AG20443 (cell line): ENCODE measurements around the gene TNPO3.

ENCODE experiments used
- DNase-seq: peaks from one replicate; pipeline ENCODE4 v3.0.0; 2012; ENCODE audit warnings: low spot score, mixed read lengths

Gene TNPO3

DNA sequence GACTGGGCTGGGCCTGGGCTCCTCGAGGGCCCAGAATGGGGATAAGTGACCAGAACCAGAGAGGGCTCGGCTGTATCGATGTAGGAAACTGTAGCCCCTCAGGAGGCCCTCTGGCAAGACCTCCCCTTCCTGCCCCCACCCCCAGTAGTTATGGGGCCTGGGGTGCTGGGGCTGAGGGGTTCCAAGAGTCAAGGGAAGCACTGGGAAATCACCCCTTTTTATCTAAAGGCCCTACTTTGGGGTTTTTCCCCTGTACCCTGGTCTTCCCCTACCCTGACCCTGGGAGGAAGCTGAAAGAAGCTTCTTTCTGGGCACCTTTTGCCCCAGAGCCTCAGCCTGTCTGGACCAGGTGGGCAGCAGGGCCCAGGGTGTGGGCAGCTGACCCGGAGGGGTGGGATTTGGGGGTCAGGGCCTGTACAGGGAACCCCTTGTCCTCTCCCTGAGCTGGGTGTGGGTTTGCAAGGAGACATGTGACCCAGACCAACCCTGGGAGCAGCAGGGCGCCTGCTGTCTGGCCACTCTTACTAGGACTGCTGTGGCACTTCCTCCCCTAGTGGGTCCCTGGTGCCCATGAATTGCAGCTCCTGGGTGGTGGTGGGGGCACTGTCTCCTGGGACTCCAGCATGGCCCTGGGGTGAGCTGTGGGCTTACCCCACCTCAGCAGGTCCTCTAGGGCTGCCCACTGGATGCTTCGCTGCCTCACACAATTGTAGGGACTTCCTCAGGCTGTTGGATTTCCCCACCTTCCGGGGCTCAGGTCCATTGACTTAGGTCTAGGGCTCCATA lies 115.6 kb downstream of the TNPO3 start:
- DNase-seq, result no peak

DNA sequence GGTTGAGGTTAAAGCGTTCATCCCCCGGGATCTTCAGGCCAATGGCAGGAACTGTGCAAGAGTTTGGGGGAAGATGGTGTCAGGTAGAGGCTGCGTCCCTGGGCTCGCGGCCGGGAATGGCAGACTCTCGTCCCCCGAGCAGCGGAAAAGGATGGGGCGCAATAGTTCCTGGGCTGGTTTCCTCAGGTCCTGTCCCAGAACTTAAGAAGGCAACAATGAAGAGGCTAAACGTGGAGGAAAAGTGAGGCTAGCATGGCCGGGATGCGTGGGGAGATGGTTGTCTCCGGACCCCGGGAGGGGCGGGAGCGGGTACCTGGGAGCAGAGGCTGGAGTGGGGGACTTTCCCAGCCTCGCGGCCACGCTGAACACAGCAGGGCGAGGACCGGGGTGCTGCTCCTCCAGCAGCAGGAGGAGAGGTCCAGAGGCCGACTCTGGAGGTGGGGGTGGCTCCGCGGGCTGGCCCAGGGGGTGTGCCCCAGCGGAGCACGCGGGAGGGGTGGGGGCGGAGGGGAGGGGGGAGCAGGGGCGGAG lies 116.3 kb downstream of the TNPO3 start:
- DNase-seq, result peak; percentile 14

DNA sequence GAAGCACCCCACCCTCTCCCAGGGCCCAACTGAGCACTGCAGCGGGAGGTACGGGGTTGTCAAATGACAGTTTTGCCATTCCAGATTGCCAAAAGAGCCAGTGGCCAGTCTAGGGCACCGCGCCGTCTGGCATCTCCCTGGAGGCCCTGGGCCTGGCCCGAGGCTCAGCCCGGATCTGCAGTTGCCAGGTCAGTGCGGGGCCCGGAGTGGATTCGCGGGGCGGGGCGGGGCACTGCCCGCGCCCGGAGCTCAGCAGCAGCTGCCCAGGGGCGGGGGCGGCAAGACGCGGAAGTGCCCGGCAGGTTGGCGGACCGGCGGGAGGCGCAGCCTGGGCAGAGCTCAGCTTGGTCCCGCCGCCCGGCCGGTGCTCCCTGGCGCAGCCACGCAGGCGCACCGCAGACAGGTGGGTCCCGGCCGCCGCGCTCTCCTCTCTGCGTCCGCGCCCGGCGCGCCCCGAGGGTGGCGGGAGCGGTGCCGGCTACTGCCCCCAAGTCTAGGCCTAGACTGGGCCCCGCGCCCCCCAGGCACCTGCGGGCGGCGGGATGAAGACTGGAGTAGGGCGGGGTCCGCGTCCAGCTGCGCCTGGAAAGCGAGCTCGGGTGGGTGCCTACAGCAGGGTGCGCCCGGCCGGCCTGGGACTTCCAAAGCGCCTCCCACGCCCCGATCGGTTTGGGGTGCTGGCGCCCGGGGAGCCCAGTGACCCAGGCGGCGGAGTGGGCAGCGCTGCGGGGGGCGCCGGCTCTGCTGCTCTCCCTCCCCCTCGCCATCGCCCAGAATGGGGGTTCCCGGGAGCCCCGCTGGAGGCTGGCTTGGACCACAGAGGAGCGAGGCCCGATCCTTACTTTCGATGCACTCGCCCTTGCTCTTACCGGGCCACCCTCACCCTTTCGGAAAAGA lies 117.0 kb downstream of the TNPO3 start, which contains the start of gene IRF5:
TSS of gene IRF5 (plus strand) at position 281 of the 897 bp plus-strand sequence. CDS start 4,155 bp downstream, outside the sequence.
- peak; percentile 34 for DNase-seq

DNA sequence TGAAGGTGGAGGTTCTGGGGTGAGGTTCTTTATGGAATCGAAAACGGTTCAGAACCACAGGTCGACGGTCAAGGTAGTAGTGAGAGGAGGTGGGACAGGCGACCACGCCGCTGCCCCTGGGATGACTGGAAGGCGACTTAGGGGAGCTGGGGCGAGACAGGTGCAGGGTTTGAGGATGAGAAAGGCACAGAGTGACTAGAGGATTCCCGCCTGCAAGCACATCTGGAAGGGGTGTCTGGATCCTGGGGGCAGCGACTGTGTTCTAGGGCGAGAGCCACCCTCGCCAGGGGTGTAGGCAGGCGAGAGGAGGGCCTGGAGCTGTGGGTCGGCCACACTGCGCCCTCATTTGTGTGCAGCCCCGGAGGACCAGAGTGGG lies 117.7 kb downstream of the TNPO3 start:
- no peak for DNase-seq

DNA sequence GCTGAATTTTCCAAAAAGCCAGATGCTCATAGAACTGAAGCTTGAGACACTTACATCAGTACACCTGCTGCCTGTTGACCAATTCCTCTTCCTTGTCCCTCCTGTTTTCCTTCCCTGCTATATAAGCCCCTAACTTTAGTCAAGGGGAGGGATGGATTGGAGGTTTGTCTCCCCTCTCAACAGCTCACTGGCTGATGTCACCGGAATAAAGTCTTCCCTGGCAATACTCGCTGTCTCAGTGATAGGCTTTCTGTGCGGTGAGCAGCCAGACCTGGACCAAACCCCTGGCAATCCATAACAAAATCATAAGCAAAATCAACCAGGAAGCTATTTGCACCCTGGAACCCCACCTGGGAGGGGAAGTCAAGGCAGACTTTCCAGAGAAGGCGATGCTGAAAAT lies 118.1 kb downstream of the TNPO3 start:
- no peak for DNase-seq

DNA sequence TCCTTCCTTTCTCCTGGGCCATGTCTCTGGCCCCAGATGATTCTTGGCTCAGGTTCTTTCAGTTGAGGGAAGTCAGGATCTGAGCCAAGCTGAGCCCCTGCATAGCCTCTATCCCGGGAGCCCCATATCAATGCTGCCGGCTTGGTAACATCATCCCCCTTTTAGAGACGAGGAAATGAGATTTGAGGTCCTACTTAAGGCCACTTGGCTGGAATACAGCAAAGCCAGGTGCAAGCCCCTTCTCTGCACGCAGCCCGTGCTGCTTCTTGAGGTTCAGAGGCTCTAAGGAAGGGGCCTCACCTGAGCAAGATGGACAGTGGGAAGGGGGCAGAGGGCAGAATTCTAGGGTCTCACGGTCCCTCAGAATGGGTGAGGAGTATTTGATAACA lies 119.6 kb downstream of the TNPO3 start:
- DNase-seq, result no peak

DNA sequence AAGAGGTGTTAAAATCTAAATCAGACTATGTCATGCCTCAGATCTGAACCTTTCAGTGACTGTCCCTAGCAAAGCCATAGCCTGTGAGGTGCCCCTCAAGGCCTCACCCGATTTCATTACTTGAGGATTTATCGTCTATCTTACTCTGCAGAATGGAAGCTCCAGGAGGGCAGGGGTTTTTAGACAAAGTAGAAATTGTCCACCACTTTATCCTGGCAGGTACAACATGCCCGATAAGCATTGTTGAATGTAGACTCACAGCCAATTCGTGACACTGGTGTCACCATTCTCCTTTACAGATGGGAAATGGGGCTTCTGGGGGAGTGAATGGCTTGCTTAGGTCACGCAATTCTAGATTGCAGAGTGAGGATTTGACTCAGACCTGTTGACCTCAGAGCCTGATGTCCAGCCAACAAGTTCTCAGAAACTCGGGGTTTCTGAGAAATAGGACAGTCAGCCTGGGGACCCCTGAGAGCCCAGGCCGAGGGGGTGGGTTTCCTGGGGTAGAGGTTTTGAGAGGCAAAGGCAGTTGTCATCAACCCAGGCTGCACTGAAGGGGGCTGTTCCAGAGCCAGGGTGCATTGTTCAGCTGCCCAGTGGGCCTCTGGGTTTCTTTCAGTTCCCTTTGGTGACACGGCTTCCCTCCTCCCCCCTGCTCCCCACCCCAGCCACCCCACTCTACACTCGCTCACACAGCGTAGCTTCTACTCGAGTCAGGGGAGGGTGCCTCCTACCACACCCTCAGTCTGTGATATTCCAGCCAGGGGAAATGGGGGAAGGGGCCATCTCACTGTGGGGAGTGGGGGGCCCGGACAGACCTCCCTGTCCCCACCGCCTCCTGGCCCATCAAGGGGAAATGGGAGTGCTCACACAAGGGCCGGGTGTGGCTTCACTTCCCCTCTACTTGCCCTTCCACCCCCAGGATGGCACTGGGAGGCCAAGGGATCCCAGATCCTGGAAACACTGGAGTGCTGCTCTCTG lies 120.3 kb downstream of the TNPO3 start:
- no peak for DNase-seq

DNA sequence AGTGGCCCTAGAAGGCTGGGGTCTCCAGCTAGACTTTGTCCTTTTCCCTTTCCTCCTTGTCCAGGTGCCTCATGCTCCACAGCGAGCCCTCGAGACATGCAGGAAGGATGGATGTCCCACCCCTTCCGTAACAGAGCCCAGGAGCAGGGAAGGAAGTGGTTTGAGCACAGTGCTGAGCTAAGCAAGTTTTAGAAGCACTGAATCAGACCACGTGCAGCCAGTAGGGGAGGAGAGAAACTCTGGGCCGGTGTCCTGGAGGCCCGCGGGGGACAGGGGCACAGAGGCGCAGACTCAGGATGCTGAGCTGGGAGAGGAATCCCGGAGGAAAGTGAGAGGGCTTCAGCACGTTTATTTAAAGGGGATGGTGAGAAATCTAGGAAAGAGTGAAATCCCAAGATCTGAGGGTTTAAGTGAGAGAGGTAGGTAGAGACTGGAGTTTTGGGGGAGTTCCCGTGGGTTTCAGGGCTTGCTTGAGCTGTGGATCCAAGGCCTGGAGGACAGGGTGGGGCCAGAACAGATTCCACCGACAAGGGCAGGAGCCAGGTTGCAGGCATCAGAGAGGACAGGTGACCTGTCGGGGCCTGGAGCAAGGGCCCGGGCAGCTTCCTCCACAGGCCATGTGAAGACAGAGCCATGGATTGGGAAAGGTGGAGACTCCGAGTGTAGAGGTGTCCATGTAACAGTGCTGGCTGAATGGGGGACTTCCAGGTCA lies 121.6 kb downstream of the TNPO3 start:
- DNase-seq, result no peak

DNA sequence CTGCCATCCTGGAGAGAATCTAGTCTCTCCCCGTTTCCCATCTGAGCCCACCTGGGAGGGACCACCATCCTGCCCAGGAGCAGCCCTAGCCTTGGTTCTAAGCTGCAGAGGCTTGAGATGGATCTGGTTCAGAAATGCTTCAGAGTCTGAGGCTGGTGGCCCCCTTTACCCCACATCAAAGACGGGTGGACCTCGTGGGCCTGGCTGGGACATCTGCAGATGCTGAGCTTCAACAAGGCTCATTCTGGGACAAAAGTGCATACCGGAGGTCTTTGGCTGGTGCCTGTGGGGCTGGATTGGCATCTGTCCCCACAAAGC lies 122.1 kb downstream of the TNPO3 start:
- DNase-seq, result no peak

DNA sequence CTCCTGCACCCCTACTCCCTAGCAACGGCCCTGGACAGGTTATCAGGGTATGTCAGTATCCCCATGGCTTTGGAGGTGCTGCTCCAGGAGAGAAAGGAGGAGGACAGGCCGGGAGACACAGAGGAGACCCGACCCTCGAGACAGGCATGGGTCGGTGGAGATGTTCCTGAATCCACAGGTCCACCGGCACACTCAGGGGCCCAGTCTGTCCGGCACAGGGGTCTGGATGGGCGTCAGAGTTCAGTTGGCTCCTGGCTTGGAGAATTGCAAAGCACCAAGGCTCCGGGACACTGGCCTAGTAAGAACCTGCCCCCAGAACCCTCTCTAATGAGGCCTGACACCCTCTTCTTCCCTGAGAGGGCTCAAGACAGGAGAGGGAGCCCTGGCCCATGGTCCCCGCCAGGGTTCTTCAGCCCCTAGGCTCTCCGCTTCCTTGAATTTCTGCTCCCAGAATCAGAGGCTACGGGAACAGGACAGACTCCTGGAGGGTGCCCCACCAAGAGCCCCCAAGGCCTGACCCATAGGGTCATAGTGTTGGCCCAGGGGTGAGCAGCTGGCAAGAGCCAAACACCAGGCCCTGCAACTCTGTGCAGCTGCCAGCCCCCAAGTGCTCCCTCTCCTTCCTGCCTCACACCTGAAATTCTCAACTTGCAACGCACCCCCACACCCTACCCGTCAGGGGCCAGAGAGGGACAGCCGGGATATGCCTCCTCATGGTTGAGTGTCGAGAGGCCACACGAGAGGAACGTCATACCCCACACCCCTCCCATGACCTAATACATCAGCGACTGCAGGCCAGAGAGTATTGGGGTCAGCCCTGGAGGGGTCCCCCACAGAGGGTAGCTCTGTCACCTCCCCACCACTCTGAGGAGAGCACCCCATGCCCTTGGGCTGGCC lies 122.7 kb downstream of the TNPO3 start:
- DNase-seq, result no peak

DNA sequence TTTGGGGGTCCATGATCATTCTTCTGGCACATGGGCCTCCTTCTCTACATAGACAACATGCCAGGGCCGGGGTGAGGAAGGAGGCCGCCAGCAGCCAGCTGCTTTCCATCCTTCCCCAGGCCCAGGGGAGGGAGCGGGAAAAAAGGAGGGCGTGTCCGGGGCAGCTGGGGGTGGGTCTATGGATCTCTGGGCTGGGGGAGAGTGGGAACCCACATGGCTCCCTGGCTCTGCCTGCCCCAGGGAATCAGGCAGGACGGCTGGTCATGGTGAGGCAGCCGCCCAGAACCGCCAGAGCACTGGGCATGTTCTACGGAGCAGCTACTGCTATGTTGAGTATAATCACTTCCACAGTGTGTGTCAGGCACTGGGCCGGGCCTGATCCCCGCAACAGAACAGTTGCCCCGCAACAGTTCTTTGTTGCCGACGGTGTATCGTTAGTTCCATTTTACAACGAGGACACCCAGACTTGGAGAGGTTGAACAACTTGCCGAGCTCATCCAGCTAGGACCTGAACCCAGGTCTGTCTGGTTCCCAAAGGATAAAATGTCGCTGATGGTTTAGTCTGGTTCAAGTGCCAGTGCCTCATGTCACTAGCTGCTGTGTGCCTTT lies 123.6 kb downstream of the TNPO3 start:
- no peak for DNase-seq

DNA sequence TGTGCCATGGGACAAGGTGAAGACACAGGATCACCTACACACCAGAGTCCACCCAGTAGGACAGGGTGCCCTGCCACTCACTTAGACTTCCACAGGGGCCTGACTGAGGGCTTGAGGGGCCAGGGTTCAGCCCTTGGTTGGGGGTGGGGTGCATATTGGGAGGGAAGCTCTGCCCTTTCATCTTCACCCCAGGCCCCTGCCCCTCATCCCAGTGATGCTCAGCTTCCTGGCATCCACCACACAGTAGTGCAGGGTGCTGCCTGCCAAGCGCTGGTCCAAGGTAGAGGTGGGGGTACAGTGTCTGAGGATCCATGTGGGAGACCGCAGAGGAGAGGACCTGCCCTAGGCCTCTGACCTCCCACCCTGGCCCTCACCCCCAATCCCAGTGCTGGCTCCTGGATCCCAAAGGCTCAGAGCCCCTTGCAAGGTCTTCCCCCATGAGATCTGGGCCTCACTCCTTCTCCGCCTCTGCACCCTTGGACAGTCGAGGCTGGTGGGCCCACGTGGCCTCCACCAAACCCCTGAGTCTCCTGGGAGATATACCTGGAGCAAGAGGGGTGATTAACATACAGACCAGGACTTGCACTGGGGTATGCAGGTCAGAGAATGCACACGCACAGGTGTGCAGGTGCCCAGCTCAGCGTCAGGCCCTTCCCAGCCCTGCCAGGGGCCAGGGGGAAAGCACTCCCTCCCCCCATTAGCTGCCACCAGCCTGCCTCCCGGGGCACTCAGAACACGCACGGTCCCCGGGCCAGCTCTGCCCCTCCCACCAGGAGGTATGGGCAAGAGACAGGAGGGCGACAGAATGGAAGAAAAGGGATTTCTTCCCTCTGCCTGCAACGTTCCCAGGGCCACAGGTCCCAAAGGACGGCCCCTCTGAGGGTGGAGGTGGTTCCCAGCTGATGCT lies 125.8 kb downstream of the TNPO3 start:
- no peak for DNase-seq

DNA sequence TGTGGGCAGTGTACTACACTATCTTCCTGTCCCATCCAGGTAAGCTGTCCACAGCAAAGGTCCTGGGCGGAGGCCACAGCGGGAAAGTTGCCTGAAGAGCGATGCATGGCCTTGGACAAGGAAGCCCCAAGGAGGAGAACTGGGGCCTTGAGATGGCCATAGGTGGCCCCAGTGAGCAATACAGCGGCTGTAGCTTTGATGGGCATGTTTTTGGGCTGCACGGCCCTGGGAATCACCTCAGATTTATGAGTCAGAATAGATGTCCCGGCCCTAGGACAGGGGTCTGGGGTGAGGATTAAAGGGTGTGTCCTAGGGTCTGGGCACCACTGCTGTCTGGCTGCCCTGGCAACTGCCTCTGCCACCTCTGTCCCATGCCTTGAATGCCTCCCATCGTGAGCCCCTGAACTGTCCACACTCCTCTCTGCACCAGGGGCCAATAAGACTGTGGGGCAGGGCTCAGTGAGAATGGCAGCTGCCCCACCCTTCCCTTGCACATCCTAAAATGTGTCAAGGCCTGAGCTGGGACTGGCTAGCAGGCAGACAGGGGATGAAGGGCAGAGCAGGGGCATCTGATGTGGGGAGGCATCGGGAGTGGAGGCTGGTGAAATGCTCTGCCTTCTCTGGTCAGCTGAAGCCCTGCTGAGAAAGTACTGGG lies 126.6 kb downstream of the TNPO3 start:
- no peak for DNase-seq

DNA sequence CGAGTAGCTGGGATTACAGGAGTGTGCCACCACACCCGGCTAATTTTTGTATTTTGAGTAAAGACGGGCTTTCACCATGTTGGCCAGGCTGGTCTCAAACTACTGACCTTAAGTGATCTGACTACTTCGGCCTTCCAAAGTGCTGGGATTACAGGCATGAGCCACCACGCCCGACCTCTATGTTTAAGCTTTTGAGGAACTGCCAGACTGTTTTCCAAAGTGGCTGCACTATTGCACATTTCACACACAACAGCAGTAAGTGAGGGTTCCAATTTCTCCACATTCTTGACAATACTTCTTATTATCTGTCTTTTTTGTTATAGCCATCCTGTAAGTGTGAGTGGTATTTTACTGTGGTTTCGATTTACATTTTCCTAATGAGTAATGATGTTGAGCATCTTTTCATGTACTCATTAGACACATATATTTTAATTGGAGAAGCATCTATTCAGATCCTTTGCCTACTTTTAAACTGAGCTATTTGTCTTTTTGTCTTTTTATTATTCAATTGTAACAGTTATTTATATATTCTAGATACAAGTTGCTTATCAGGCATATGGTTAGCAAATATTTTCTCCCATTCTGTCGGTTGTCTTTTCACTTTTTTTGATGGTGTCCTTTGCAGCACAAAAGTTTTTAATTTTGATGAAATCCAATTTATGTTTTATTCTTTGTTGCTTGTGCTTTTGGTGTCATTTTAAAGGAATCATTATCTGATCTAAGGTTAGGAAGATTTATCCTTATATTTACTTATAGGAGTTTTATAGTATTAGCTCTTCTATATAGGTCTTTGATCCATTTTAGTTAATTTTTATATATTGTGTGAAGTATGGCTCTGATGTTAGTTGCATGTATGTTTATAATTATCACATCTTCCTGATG lies 130.0 kb downstream of the TNPO3 start:
- no peak for DNase-seq

DNA sequence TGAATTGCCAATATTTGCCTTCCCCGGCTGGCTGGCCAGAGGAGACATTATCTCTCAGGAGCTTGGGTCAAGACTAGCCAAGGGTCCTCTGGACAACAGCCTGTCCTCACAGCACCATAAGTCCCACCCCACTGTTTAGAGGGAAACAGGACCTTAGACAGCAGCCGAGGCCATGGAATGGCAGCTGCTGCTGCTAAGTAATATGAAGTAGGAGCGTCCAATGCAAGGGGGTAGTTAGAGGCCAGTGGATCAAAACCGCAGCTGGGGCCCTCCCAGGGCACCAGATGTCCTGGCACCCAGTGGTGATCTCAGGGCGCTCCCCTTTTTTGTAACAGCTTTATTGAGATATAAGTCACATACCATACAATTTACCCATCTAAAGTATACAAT lies 131.5 kb downstream of the TNPO3 start:
- DNase-seq, result no peak

DNA sequence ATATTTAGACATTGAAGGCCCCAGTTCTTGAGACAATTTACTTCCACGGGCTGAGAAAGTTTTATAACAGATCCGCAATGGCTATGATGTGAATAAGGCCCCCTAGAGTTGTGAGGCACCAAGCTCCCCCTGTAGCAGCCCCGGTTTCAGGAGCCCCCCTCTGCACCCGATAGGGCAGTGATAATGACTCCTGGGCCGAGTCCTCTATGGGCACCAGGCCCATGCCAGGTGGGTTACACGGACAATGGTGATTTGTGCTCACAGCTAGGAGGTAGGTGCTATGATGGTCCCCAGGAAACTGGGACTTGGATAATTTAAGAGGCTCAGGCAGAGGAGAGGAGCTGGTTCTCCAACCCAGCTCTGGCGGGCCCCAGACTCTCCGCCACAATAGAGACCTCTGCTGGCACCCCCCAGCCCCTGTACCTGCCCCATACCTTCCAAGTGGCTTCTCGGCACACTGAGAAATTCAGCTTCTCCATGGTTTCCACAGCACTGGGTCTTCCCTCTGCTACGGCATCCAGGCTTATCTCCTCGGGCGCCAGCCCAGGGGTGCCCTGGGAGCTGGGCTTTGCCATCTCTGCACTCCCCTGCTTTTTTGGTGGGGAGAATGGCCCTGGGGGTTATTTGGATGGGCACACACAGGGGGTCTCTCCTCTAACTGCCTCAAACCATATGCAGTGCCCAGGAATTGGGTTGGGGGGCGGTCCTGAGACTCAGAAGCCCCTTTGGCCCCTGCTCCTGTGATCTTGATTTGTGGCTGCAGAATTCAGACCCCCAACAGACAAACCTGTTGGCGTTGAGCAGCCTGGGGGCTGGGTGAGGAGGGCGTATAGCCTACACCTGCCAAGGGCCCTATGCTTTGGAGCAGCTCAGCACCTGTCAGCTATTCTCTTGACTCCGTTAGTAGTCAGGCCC lies 132.2 kb downstream of the TNPO3 start:
- no peak for DNase-seq
